ENCODE data around the gene MAP3K4. TPM values are rescaled to one million over a fixed set of nuclear protein-coding genes. Genes with fewer than 3 reads are reported as not detected.

Gene MAP3K4
- total RNA-seq, 1 donor from 2014 or later, result 25.5 TPM

DNA sequence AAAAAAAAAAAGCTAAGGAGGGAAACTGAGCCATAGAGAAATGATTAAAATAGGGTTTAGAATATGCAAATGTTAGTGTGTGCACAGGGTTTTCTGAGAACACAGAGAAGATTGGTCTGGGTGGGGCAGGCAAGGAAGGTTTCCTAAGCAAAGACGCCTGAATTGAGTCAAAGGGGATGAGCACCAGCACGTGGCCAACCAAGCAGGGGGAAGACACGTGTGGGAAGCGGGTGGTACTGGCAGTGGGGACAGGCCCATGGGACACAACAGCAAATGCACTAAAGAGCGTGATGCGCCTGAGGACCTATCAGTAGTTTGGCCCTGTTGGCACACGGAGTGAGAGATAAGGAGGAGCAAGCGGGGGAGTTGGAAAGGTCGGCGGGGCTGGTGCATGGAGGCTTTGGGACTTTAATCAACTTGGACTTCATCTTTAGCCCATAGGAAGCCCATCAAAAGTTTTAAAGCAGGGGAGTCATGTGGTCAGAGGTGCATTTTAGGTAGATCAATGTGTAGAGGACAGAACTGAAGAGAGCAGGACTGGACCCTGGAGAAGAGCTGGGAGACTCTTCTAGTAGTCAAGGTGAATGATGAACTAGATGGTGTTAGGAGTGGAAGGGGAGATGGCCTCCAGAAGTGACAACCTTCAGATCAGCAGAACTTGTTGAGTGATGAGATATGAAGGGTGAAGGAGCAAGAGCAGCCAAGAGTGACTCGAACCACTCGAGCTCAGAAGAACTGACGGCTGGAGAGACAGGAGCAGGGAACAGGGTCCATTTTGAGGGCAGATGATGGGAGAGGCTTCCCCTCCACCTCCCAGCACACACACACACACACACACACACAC, 40.2 kb upstream of the MAP3K4 start:
- no peak for DNase-seq (ENCODE audit: low spot score)
- TF ChIP-seq, protein P1, sequence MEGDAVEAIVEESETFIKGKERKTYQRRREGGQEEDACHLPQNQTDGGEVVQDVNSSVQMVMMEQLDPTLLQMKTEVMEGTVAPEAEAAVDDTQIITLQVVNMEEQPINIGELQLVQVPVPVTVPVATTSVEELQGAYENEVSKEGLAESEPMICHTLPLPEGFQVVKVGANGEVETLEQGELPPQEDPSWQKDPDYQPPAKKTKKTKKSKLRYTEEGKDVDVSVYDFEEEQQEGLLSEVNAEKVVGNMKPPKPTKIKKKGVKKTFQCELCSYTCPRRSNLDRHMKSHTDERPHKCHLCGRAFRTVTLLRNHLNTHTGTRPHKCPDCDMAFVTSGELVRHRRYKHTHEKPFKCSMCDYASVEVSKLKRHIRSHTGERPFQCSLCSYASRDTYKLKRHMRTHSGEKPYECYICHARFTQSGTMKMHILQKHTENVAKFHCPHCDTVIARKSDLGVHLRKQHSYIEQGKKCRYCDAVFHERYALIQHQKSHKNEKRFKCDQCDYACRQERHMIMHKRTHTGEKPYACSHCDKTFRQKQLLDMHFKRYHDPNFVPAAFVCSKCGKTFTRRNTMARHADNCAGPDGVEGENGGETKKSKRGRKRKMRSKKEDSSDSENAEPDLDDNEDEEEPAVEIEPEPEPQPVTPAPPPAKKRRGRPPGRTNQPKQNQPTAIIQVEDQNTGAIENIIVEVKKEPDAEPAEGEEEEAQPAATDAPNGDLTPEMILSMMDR (IDR thresholded peaks at IDR 0.05), result no peak
- peaks cover 40% of the 10 kb centered on the region for H3K4me1 Mint-ChIP-seq (ENCODE audit: low read depth)
- peak overlapping the region; percentile 89 for H3K27ac Mint-ChIP-seq (ENCODE audit: unreplicated experiment)
- H3K4me3 Mint-ChIP-seq (ENCODE audit: unreplicated experiment), result no peak overlapping the region
- no peaks in the 10 kb centered on the region for H3K27me3 Mint-ChIP-seq (ENCODE audit: low read depth)
- no peaks in the 10 kb centered on the region for H3K9me3 Mint-ChIP-seq (ENCODE audit: low read depth)
- no peaks in the 10 kb centered on the region for H3K36me3 Mint-ChIP-seq (ENCODE audit: low read depth)

- Mint-ChIP-seq H3K27me3 (ENCODE audit: low read depth) (no peaks in the 10 kb centered on the region), H3K27ac (ENCODE audit: unreplicated experiment) (no peak overlapping the region), H3K36me3 (ENCODE audit: low read depth) (no peaks in the 10 kb centered on the region), H3K4me1 (ENCODE audit: low read depth) (peaks cover 40% of the 10 kb centered on the region), H3K4me3 (ENCODE audit: unreplicated experiment) (no peak overlapping the region), H3K9me3 (ENCODE audit: low read depth) (no peaks in the 10 kb centered on the region)
- no peak for DNase-seq (ENCODE audit: low spot score)
- TF ChIP-seq, protein P1 (IDR thresholded peaks at IDR 0.05), result no peak
These were observed 38.8 kb upstream of the MAP3K4 start for GRCh38 chr6:160952633-160953281.

DNA sequence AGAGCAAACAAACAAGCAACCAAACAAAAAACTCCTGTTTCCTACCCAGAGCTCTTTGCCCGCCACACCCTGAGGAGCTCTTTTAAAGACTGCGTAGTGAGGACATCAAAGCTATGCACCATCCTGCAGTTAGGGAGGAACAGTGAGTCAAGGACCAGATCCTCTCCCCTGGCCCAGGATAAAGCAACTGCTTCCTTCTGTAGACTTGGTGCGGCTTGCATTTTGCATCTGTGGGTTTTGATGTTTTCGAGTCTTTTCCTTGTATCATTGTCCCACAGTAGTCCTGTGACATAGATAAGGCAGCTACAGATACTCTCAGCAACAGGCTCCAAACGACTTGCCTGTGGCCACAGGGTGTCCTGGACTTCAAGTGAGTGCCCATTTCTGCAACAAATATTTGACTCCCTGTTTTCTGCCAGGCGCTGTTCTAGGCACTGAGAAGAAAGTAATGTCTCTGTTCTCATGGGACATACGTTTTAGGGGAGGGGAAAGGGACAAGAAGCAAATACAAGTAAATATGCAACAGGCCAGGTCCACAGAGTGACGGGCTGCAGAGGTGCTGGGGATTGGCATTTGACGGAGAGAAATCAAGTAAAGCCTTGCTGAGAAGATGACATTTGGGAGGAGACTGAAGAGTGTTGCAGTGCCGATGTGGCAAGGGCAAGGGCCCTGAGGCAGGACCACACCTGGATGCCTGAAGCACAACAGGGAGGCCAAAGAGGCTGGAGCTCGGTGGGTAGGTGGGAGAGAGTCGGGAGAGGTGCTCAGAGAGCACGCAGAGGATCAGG, 35.9 kb upstream of the MAP3K4 start:
- Mint-ChIP-seq H3K36me3 (ENCODE audit: low read depth) (no peaks in the 10 kb centered on the region), H3K27me3 (ENCODE audit: low read depth) (no peaks in the 10 kb centered on the region), H3K27ac (ENCODE audit: unreplicated experiment) (no peak overlapping the region), H3K9me3 (ENCODE audit: low read depth) (no peaks in the 10 kb centered on the region), H3K4me1 (ENCODE audit: low read depth) (peaks cover 40% of the 10 kb centered on the region), H3K4me3 (ENCODE audit: unreplicated experiment) (no peak overlapping the region)
- TF ChIP-seq, protein P1 (IDR thresholded peaks at IDR 0.05), result no peak
- DNase-seq (ENCODE audit: low spot score), result no peak

- Mint-ChIP-seq H3K36me3 (ENCODE audit: low read depth) (no peaks in the 10 kb centered on the region), H3K27ac (ENCODE audit: unreplicated experiment) (no peak overlapping the region), H3K4me1 (ENCODE audit: low read depth) (peaks cover 35% of the 10 kb centered on the region), H3K4me3 (ENCODE audit: unreplicated experiment) (no peak overlapping the region), H3K9me3 (ENCODE audit: low read depth) (no peaks in the 10 kb centered on the region), H3K27me3 (ENCODE audit: low read depth) (no peaks in the 10 kb centered on the region)
- TF ChIP-seq, protein P1 (IDR thresholded peaks at IDR 0.05), result no peak
- DNase-seq (ENCODE audit: low spot score), result no peak
These were observed 35.1 kb upstream of the MAP3K4 start for GRCh38 chr6:160956300-160957035.

Measured in chondrocyte (in vitro differentiated cells).